Mesenchymal stem cell (in vitro differentiated cells and primary cell): ENCODE results near the gene COL15A1.

Source experiments
- DNase-seq: peaks from one replicate; pipeline ENCODE4 v3.0.0-alpha.2; 2013
- H2AFZ ChIP-seq: one replicate; pipeline ENCODE4 v1.6.1; 2013; ENCODE audit warnings: low read depth, mild to moderate bottlenecking, control low read depth, inconsistent platforms, low read length, moderate library complexity
- H2AK5ac ChIP-seq: 2 replicates; pipeline ENCODE4 v1.6.1; 2013; ENCODE audit warnings: low read length, moderate library complexity, mild to moderate bottlenecking, inconsistent platforms; ENCODE audit not compliant: severe bottlenecking
- H2BK120ac ChIP-seq: one replicate; pipeline ENCODE4 v1.6.1; 2013; ENCODE audit warnings: low read depth, mild to moderate bottlenecking, inconsistent platforms, low read length, moderate library complexity
- H2BK12ac ChIP-seq, 2 experiments: one replicate each; pipeline ENCODE4 v1.6.1; 2013; ENCODE audit warnings: inconsistent platforms in 2 of 2, low read length in 2 of 2, mild to moderate bottlenecking in 2 of 2, moderate library complexity in 2 of 2, control low read depth in 1 of 2
- H2BK15ac ChIP-seq: one replicate; pipeline ENCODE4 v1.6.1; 2013; ENCODE audit warnings: mild to moderate bottlenecking, low read depth, inconsistent platforms; ENCODE audit not compliant: poor library complexity, severe bottlenecking
- H2BK5ac ChIP-seq: 2 replicates; pipeline ENCODE4 v1.6.1; 2013; ENCODE audit warnings: low read depth, mild to moderate bottlenecking, low read length, control low read depth, inconsistent platforms; ENCODE audit not compliant: poor library complexity, severe bottlenecking
- H3K14ac ChIP-seq, 2 experiments: one replicate each; pipeline ENCODE4 v1.6.1; 2013; ENCODE audit warnings: inconsistent platforms in 2 of 2, low read length in 2 of 2, control low read depth in 1 of 2, mild to moderate bottlenecking in 1 of 2, moderate library complexity in 1 of 2
- H3K18ac ChIP-seq, 2 experiments: one replicate each; pipeline ENCODE4 v1.6.1; 2013; ENCODE audit warnings: inconsistent platforms in 2 of 2, low read length in 2 of 2, control low read depth in 1 of 2, low read depth in 1 of 2, mild to moderate bottlenecking in 1 of 2
- H3K23ac ChIP-seq, 2 experiments: one replicate each; pipeline ENCODE4 v1.6.1; 2013; ENCODE audit warnings: inconsistent platforms in 2 of 2, low read length in 2 of 2, mild to moderate bottlenecking in 2 of 2, moderate library complexity in 2 of 2, control low read depth in 1 of 2
- H3K27ac ChIP-seq: 2 replicates; pipeline ENCODE4 v1.5.1; 2013; ENCODE audit warnings: mild to moderate bottlenecking, moderate library complexity, low read length, control low read depth, inconsistent platforms; ENCODE audit not compliant: poor library complexity, severe bottlenecking
- H3K27me3 ChIP-seq, 2 experiments: 2 replicates each; pipeline versions ENCODE4 v1.6.1 to v1.7.0; 2013; ENCODE audit warnings: low read length in 2 of 2, mild to moderate bottlenecking in 2 of 2, moderate library complexity in 2 of 2, control low read depth in 1 of 2, inconsistent platforms in 1 of 2; ENCODE audit not compliant: control insufficient read depth in 1 of 2, insufficient read depth in 1 of 2
- H3K36me3 ChIP-seq, 2 experiments: 2 replicates each; pipeline versions ENCODE4 v1.6.1 to v1.7.0; 2013; ENCODE audit warnings: low read length in 2 of 2, control low read depth in 1 of 2, inconsistent platforms in 1 of 2, low read depth in 1 of 2, mild to moderate bottlenecking in 1 of 2; ENCODE audit not compliant: insufficient read depth in 2 of 2, control insufficient read depth in 1 of 2
- H3K4ac ChIP-seq, 2 experiments: one replicate each; pipeline ENCODE4 v1.6.1; 2013; ENCODE audit warnings: inconsistent platforms in 2 of 2, low read length in 2 of 2, mild to moderate bottlenecking in 2 of 2, moderate library complexity in 2 of 2, control low read depth in 1 of 2, low read depth in 1 of 2
- H3K4me1 ChIP-seq: 2 replicates; pipeline ENCODE4 v1.6.1; 2013; ENCODE audit warnings: low read depth, low read length, control low read depth; ENCODE audit not compliant: control insufficient read depth, insufficient read depth
- H3K4me2 ChIP-seq: 2 replicates; pipeline ENCODE4 v1.6.1; 2013; ENCODE audit warnings: low read length, mild to moderate bottlenecking, inconsistent platforms; ENCODE audit not compliant: poor library complexity, severe bottlenecking
- H3K4me3 ChIP-seq, 2 experiments: 2 replicates each; pipeline versions ENCODE4 v1.5.1 to v1.7.0; 2013; ENCODE audit warnings: low read length in 2 of 2, mild to moderate bottlenecking in 2 of 2, control low read depth in 1 of 2, low read depth in 1 of 2; ENCODE audit not compliant: insufficient read depth in 1 of 2
- H3K79me1 ChIP-seq: replicated peaks from 2 replicates; pipeline ENCODE4 v1.6.1; 2013; ENCODE audit warnings: mild to moderate bottlenecking, control low read depth, low read length, inconsistent platforms; ENCODE audit not compliant: poor library complexity, severe bottlenecking
- H3K9ac ChIP-seq: 2 replicates; pipeline ENCODE4 v1.7.0; 2013; ENCODE audit warnings: mild to moderate bottlenecking, low read length, moderate library complexity
- H3K9me3 ChIP-seq: 2 replicates; pipeline ENCODE4 v1.7.0; 2013; ENCODE audit warnings: mild to moderate bottlenecking, low read length; ENCODE audit not compliant: control insufficient read depth
- H4K8ac ChIP-seq: one replicate; pipeline ENCODE4 v1.6.1; 2013; ENCODE audit warnings: inconsistent platforms, mild to moderate bottlenecking, low read length, moderate library complexity
- H4K91ac ChIP-seq: one replicate; pipeline ENCODE4 v1.6.1; 2013; ENCODE audit warnings: mild to moderate bottlenecking, low read length, inconsistent platforms
- WGBS: methylation state at CpG from one replicate; pipeline ENCODE4 v1.1.7; 2013; ENCODE audit warnings: mixed read lengths; 5-methylcytosine and 5-hydroxymethylcytosine counted together

COL15A1 gene

GRCh38 chr9:98998441-98999151 is 54.9 kb downstream of the COL15A1 start:
- Histone ChIP-seq H2BK15ac (peak overlapping the region; percentile 30), H3K23ac (no peak overlapping the region), H3K9ac (peak overlapping the region; percentile 65), H4K8ac (no peak overlapping the region), H2AFZ (no peak overlapping the region), H3K4me1 (peaks cover 19% of the 10 kb centered on the region), H3K79me1 (no peaks in the 10 kb centered on the region), H4K91ac (no peak overlapping the region), H3K14ac (no peak overlapping the region), H2BK5ac (no peak overlapping the region), H3K4me3 (peak overlapping the region in 1 of 2 experiments; percentile 64), H3K27ac (no peak overlapping the region), H3K18ac (peak overlapping the region in 1 of 2 experiments; percentile 53), H2BK120ac (peak overlapping the region; percentile 21), H3K27me3 (peaks cover 0 to 25% of the 10 kb centered on the region in 2 experiments), H3K4me2 (no peak overlapping the region), H2BK12ac (peak overlapping the region; percentile 34 to 51), H3K4ac (no peak overlapping the region), H3K9me3 (peaks cover 5% of the 10 kb centered on the region), H3K36me3 (peaks cover 0 to 7% of the 10 kb centered on the region in 2 experiments), H2AK5ac (peak overlapping the region; percentile 69)
- peak; percentile 66 for DNase-seq
- 43% methylated on average over 19 of the region's 19 CpGs for WGBS

- Histone ChIP-seq H3K27me3 (peaks cover 0 to 28% of the 10 kb centered on the region in 2 experiments), H4K91ac (peak overlapping the region; percentile 36), H3K27ac (no peak overlapping the region), H2BK5ac (no peak overlapping the region), H2AK5ac (peak overlapping the region; percentile 69), H3K23ac (no peak overlapping the region), H3K36me3 (peaks cover 0 to 8% of the 10 kb centered on the region in 2 experiments), H2AFZ (no peak overlapping the region), H3K9ac (peak overlapping the region; percentile 65), H2BK12ac (peak overlapping the region in 1 of 2 experiments; percentile 51), H3K79me1 (no peaks in the 10 kb centered on the region), H3K4me1 (peaks cover 18% of the 10 kb centered on the region), H3K14ac (no peak overlapping the region), H2BK120ac (no peak overlapping the region), H3K9me3 (peaks cover 5% of the 10 kb centered on the region), H3K4ac (no peak overlapping the region), H3K4me3 (peak overlapping the region in 1 of 2 experiments; percentile 64), H3K18ac (peak overlapping the region in 1 of 2 experiments; percentile 53), H4K8ac (no peak overlapping the region), H2BK15ac (no peak overlapping the region), H3K4me2 (no peak overlapping the region)
- 85% methylated on average over 5 of the region's 6 CpGs for WGBS
- no peak for DNase-seq
Observed at GRCh38 chr9:98999152-98999525, 55.4 kb downstream of the COL15A1 start.

- DNase-seq = peak; percentile 84
- H3K4me1 ChIP-seq = peaks cover 16% of the 10 kb centered on the region
- H3K79me1 ChIP-seq = no peaks in the 10 kb centered on the region
- no peak overlapping the region for H2BK5ac ChIP-seq
- H2BK15ac ChIP-seq = no peak overlapping the region
- H3K27ac ChIP-seq = no peak overlapping the region
- H3K18ac ChIP-seq = no peak overlapping the region
- H2BK12ac ChIP-seq = peak overlapping the region in 1 of 2 experiments; percentile 32
- no peak overlapping the region for H3K4me3 ChIP-seq
- H3K4ac ChIP-seq = no peak overlapping the region
- H3K36me3 ChIP-seq = peaks cover 0 to 22% of the 10 kb centered on the region in 2 experiments
- H4K8ac ChIP-seq = peak overlapping the region; percentile 56
- H2AFZ ChIP-seq = no peak overlapping the region
- no peak overlapping the region for H2AK5ac ChIP-seq
- H2BK120ac ChIP-seq = no peak overlapping the region
- H4K91ac ChIP-seq = no peak overlapping the region
- no peak overlapping the region for H3K23ac ChIP-seq
- 79% methylated on average over 5 of the region's 5 CpGs for WGBS
- no peak overlapping the region for H3K4me2 ChIP-seq
- H3K9me3 ChIP-seq = peaks cover 5% of the 10 kb centered on the region
- H3K27me3 ChIP-seq = peaks cover 0 to 27% of the 10 kb centered on the region in 2 experiments
- no peak overlapping the region for H3K14ac ChIP-seq
- no peak overlapping the region for H3K9ac ChIP-seq
Observed at GRCh38 chr9:99000476-99001395, 57.0 kb downstream of the COL15A1 start.

- Histone ChIP-seq H3K14ac (no peak overlapping the region), H2BK15ac (no peak overlapping the region), H3K79me1 (no peaks in the 10 kb centered on the region), H3K4me3 (no peak overlapping the region), H3K9ac (no peak overlapping the region), H3K4me1 (peaks cover 16% of the 10 kb centered on the region), H3K18ac (no peak overlapping the region), H2BK120ac (no peak overlapping the region), H3K4ac (no peak overlapping the region), H3K4me2 (no peak overlapping the region), H3K27ac (no peak overlapping the region), H2BK12ac (no peak overlapping the region), H3K36me3 (peaks cover 0 to 33% of the 10 kb centered on the region in 2 experiments), H3K27me3 (peaks cover 0 to 30% of the 10 kb centered on the region in 2 experiments), H2AK5ac (no peak overlapping the region), H2AFZ (no peak overlapping the region), H4K8ac (no peak overlapping the region), H2BK5ac (no peak overlapping the region), H3K9me3 (no peaks in the 10 kb centered on the region), H4K91ac (no peak overlapping the region), H3K23ac (no peak overlapping the region)
- DNase-seq = no peak
- WGBS = 95% methylated on average over 2 of the region's 2 CpGs
Observed at GRCh38 chr9:99001892-99002291, 58.2 kb downstream of the COL15A1 start.
